A673 (cell line): ENCODE results near the gene NIT1.

ENCODE experiments used
- EZH2 ChIP-seq: fragments of 200-600 bp; sonication (generic); IDR thresholded peaks from 2 replicates; pipeline ENCODE4 v1.6.1; 2017; ENCODE audit warnings: borderline replicate concordance, low read depth, mild to moderate bottlenecking, mixed read lengths, antibody characterized with exemption, low read length; ENCODE audit not compliant: poor library complexity, severe bottlenecking
- TF ChIP-seq, protein P1 (sequence below): fragments of 300-800, 200-600 bp; sonication (generic); conservative IDR thresholded peaks from 2 replicates; pipeline ENCODE4 v1.5.1; 2017; ENCODE audit warnings: low read depth, mild to moderate bottlenecking, antibody characterized with exemption, low read length, moderate library complexity, mixed read lengths

DNA sequence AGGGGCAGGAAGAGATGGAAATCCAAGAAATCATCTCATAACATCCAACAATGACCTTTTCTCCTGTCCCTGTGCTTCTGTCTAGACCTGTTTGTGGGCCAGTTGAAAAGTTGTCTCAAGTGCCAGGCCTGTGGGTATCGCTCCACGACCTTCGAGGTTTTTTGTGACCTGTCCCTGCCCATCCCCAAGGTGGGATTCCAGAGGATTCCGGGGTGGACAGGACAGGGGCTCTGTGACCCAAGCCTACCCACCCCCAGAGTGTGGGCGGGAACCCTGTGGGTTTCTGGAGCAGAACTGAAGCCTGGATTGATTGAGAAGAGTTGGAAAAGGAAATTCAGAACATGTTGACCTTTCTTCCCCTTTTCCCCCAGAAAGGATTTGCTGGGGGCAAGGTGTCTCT, 45.9 kb downstream of the NIT1 start:
- TF ChIP-seq, protein P1, sequence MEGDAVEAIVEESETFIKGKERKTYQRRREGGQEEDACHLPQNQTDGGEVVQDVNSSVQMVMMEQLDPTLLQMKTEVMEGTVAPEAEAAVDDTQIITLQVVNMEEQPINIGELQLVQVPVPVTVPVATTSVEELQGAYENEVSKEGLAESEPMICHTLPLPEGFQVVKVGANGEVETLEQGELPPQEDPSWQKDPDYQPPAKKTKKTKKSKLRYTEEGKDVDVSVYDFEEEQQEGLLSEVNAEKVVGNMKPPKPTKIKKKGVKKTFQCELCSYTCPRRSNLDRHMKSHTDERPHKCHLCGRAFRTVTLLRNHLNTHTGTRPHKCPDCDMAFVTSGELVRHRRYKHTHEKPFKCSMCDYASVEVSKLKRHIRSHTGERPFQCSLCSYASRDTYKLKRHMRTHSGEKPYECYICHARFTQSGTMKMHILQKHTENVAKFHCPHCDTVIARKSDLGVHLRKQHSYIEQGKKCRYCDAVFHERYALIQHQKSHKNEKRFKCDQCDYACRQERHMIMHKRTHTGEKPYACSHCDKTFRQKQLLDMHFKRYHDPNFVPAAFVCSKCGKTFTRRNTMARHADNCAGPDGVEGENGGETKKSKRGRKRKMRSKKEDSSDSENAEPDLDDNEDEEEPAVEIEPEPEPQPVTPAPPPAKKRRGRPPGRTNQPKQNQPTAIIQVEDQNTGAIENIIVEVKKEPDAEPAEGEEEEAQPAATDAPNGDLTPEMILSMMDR = no peak
- TF ChIP-seq EZH2 = no peak
